Smooth muscle cell (in vitro differentiated cells): ENCODE measurements around the gene ZG16. TPM values are rescaled to one million over a fixed set of nuclear protein-coding genes. Genes with fewer than 3 reads are reported as not detected.
"Not testable (repeated sequence)": the region's sequence is repeated elsewhere in the genome, so short reads cannot be mapped to it uniquely, and the experiment has no call there.

Source experiments
- DNase-seq: peaks from one replicate; lab custom pipeline; 2025; ENCODE audit not compliant: unreplicated experiment; lab: John Stamatoyannopoulos, UW
- H2AFZ ChIP-seq: fragments of 200-600 bp; sonication (generic); 2 replicates; pipeline ENCODE4 v1.6.0; 2016; ENCODE audit warnings: antibody characterized with exemption, low read depth, mild to moderate bottlenecking
- H3F3A ChIP-seq: fragments of 200-600 bp; sonication (generic); 2 replicates; pipeline ENCODE4 v1.6.0; 2017; ENCODE audit warnings: antibody characterized with exemption, low read depth
- H3K27ac ChIP-seq: fragments of 200-600 bp; sonication (generic); 2 replicates; pipeline ENCODE4 v1.5.1; 2016; ENCODE audit warnings: low read depth, mild to moderate bottlenecking
- H3K27me3 ChIP-seq: fragments of 200-600 bp; sonication (generic); 2 replicates; pipeline ENCODE4 v1.6.1; 2016; ENCODE audit warnings: low read depth, mild to moderate bottlenecking
- H3K36me3 ChIP-seq: fragments of 200-600 bp; sonication (generic); 2 replicates; pipeline ENCODE4 v1.5.1; 2016; ENCODE audit warnings: low read depth
- H3K4me1 ChIP-seq: fragments of 200-600 bp; sonication (generic); 2 replicates; pipeline ENCODE4 v1.5.1; 2016; ENCODE audit warnings: low read depth
- H3K4me2 ChIP-seq: fragments of 200-600 bp; sonication (generic); 2 replicates; pipeline ENCODE4 v1.6.0; 2016; ENCODE audit warnings: mild to moderate bottlenecking
- H3K4me3 ChIP-seq: fragments of 200-600 bp; sonication (generic); 2 replicates; pipeline ENCODE4 v1.5.1; 2016; ENCODE audit warnings: mild to moderate bottlenecking
- H3K79me2 ChIP-seq: fragments of 200-600 bp; sonication (generic); 2 replicates; pipeline ENCODE4 v1.6.0; 2016; ENCODE audit warnings: low read depth, mild to moderate bottlenecking
- H3K9ac ChIP-seq: fragments of 200-600 bp; sonication (generic); 2 replicates; pipeline ENCODE4 v1.6.0; 2016; ENCODE audit warnings: low read depth
- H3K9me3 ChIP-seq: fragments of 200-600 bp; sonication (generic); replicated peaks from 2 replicates; pipeline ENCODE4 v1.5.1; 2016; ENCODE audit warnings: low read depth
- H4K20me1 ChIP-seq: fragments of 200-600 bp; sonication (generic); 2 replicates; pipeline ENCODE4 v1.6.0; 2016; ENCODE audit warnings: low read depth
- CTCF ChIP-seq: fragments of 200-600 bp; sonication (generic); IDR thresholded peaks from 2 replicates; pipeline ENCODE4 v1.5.1; 2017; ENCODE audit warnings: borderline replicate concordance, mild to moderate bottlenecking, antibody characterized with exemption; ENCODE audit not compliant: insufficient read depth, poor library complexity, severe bottlenecking
- WGBS: methylation state at CpG from one replicate; pipeline ENCODE4 v1.1.7; 2016; ENCODE audit warnings: low lambda C conversion rate; 5-methylcytosine and 5-hydroxymethylcytosine counted together
- polyA plus RNA-seq: library from polyadenylated mRNA; unstranded; fragments of >200 nt; fragmentation: Nextera tagmentation; extraction: Ambion mirVana; gene quantifications from 2 replicates; pipeline ENCODE4 v1.2.1, GENCODE V29; 2016
- total RNA-seq: library from RNA; depleted of rRNA; stranded (reverse); fragments of >200 nt; gene quantifications from 2 replicates; pipeline ENCODE4 v1.2.3, GENCODE V29; 2014

ZG16 gene
- total and polyA plus RNA-seq, 2 experiments from 2014 or later, result not detected

GRCh38 chr16:29770250-29770929, 7.7 kb upstream of the ZG16 start:
- no peak for DNase-seq
- Histone ChIP-seq H3K9ac (no peak overlapping the region), H3K4me1 (no peaks in the 10 kb centered on the region), H3F3A (no peaks in the 10 kb centered on the region), H4K20me1 (no peaks in the 10 kb centered on the region), H2AFZ (no peak overlapping the region), H3K4me2 (no peak overlapping the region), H3K4me3 (no peak overlapping the region), H3K36me3 (no peaks in the 10 kb centered on the region), H3K27ac (no peak overlapping the region), H3K9me3 (no peaks in the 10 kb centered on the region), H3K79me2 (no peaks in the 10 kb centered on the region), H3K27me3 (no peaks in the 10 kb centered on the region)
- 86% methylated on average over 7 of the region's 7 CpGs for WGBS
- no peak for TF ChIP-seq CTCF

- H3K27ac ChIP-seq, H2AFZ ChIP-seq, H3K4me1 ChIP-seq, H3K27me3 ChIP-seq, H4K20me1 ChIP-seq, H3K79me2 ChIP-seq, DNase-seq, H3K4me3 ChIP-seq, H3F3A ChIP-seq, H3K4me2 ChIP-seq, H3K9ac ChIP-seq, H3K36me3 ChIP-seq, H3K9me3 ChIP-seq: not testable (repeated sequence)
- WGBS, result 88% methylated on average over 7 of the region's 7 CpGs
These were observed 5.7 kb upstream of the ZG16 start for GRCh38 chr16:29772330-29772729.

- H3K27ac ChIP-seq, result no peak overlapping the region
- TF ChIP-seq CTCF, result no peak
- H3K36me3 ChIP-seq, result no peaks in the 10 kb centered on the region
These were observed 3.3 kb upstream of the ZG16 start for GRCh38 chr16:29774730-29775129.

GRCh38 chr16:29775742-29776408, 2.2 kb upstream of the ZG16 start:
- no peaks in the 10 kb centered on the region for H4K20me1 ChIP-seq
- DNase-seq, result no peak
- H3K27me3 ChIP-seq, result no peaks in the 10 kb centered on the region
- H2AFZ ChIP-seq, result no peak overlapping the region
- TF ChIP-seq CTCF, result no peak
- no peaks in the 10 kb centered on the region for H3K79me2 ChIP-seq
- H3K27ac ChIP-seq, result no peak overlapping the region
- H3K9ac ChIP-seq, result no peak overlapping the region
- no peaks in the 10 kb centered on the region for H3F3A ChIP-seq
- no peak overlapping the region for H3K4me3 ChIP-seq
- 49% methylated on average over 4 of the region's 4 CpGs for WGBS
- H3K9me3 ChIP-seq, result no peaks in the 10 kb centered on the region
- H3K4me2 ChIP-seq, result no peak overlapping the region
- no peaks in the 10 kb centered on the region for H3K36me3 ChIP-seq
- no peaks in the 10 kb centered on the region for H3K4me1 ChIP-seq

More at GRCh38 chr16:29774730-29775129, 3.3 kb upstream of the ZG16 start:
- no peaks in the 10 kb centered on the region for H3K4me1 ChIP-seq
- H3K9me3 ChIP-seq, result no peaks in the 10 kb centered on the region
- DNase-seq, result no peak
- no peaks in the 10 kb centered on the region for H3K27me3 ChIP-seq
- no peaks in the 10 kb centered on the region for H3K79me2 ChIP-seq
- H3K4me3 ChIP-seq, result no peak overlapping the region
- no peaks in the 10 kb centered on the region for H4K20me1 ChIP-seq
- H3K9ac ChIP-seq, result no peak overlapping the region
- WGBS, result 95% methylated on average over 5 of the region's 5 CpGs
- no peak overlapping the region for H2AFZ ChIP-seq
- no peak overlapping the region for H3K4me2 ChIP-seq
- no peaks in the 10 kb centered on the region for H3F3A ChIP-seq
